Subcutaneous preadipocyte (primary cell): ENCODE results near the gene DQX1. TPM values are rescaled to one million over a fixed set of nuclear protein-coding genes. Genes with fewer than 3 reads are reported as not detected.

Experiments used
- total RNA-seq: library from RNA; depleted of rRNA; stranded (reverse); fragments of >200 nt; gene quantifications from 2 replicates; pipeline ENCODE4 v1.2.3, GENCODE V29; 2012

DQX1 gene, protein sequence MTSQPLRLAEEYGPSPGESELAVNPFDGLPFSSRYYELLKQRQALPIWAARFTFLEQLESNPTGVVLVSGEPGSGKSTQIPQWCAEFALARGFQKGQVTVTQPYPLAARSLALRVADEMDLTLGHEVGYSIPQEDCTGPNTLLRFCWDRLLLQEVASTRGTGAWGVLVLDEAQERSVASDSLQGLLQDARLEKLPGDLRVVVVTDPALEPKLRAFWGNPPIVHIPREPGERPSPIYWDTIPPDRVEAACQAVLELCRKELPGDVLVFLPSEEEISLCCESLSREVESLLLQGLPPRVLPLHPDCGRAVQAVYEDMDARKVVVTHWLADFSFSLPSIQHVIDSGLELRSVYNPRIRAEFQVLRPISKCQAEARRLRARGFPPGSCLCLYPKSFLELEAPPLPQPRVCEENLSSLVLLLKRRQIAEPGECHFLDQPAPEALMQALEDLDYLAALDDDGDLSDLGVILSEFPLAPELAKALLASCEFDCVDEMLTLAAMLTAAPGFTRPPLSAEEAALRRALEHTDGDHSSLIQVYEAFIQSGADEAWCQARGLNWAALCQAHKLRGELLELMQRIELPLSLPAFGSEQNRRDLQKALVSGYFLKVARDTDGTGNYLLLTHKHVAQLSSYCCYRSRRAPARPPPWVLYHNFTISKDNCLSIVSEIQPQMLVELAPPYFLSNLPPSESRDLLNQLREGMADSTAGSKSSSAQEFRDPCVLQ
- total RNA-seq: not detected in 2 replicates

DNA sequence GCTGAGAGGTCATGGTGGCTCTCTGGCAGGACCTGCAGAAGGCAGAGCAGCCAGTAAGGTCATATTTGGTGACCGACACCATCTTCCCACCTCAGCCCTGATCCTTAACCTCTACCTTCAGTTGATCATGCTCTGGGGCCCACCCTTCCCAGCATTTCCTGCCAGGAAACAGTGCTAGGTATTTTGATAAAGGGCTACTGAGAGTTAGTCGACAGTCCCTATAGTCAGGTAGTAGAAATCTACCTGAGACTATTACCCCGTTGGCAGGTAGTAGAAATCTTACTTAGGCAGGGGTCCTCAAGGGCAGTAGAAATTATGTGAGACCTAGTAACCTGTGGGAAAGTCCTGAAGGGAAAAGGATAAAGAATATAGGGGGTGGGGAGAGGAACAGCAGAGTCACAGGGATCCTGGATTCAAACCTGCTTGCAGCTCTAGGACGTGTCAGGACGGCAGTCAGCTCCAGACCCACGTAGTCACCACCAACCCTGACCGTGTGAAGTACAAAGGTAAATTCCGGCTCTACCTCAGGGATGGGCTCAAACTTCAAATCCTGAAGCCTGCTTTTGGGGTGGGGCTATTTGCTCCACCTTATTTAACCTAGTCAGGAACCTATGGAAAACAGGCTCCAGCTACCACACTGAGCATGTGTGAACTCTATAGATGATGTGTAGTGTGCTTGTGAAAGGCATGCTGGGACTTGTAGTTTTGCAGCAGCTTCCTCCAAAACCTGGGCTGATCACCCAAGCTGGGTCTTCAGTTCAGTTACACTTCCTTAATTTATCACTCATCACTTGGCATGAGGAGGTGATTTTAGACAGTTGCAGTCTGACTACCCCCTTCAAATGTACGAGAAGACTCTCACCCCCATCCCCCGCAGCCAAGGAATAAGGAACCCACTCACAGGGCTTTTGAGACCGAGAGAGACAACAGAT, at the start of gene DQX1:
TSS of gene DQX1 (minus strand) at position 515 of the 932 bp plus-strand sequence. CDS start at position 13, 502 bp downstream.

DNA sequence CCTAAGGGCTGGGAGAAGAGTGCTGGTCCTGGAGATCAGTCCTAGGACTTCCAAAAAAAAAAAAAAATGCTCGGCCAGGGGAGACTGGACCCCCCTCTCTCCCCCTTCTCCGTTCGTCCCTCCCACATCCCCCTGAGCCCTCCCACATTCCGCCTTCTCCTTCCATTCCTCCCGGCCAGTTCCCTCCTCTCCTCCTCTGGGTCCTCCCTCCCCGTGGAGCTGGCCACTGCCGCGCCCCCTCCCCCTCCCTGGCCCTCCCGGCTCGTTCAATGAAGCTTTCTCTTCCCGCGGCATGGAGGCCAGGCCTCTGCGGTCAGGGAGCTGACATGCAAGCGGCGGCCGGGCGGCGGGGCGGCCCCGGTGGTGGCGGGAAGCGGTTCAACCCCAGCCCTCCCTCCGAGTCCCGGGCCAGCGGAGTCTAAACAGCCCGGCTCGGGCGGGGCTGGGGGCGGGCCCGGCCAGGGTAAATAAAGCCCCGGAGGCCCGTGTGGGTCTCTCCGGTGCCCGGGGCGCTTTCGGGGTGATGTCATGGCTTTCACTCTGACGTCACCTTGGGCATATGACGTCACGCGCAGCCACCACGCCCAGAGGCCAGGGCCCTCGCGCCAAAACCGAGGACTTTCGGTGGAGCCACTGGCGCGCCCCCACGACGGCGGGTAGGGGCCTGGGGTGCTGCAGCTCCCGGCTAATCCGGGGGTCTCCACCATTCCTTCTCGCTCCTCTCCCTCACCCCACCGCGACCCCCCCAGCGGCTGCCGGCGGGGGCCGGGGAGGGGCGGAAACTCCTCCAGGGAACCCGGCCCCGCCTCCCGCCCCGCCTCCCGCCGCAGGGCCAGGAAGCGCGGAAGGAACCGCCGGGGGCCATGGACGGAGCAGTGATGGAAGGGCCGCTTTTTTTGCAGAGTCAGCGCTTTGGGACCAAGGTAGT, 28.1 kb upstream of the DQX1 start, which contains the start of the genes DOK1 and LOXL3:
TSS of gene DOK1 (plus strand) at position 829 of the 928 bp plus-strand sequence. CDS start at position 864, 35 bp downstream.
TSS of gene LOXL3 (minus strand) at position 51 of the 928 bp plus-strand sequence. CDS start 1,308 bp downstream, outside the sequence.

DNA sequence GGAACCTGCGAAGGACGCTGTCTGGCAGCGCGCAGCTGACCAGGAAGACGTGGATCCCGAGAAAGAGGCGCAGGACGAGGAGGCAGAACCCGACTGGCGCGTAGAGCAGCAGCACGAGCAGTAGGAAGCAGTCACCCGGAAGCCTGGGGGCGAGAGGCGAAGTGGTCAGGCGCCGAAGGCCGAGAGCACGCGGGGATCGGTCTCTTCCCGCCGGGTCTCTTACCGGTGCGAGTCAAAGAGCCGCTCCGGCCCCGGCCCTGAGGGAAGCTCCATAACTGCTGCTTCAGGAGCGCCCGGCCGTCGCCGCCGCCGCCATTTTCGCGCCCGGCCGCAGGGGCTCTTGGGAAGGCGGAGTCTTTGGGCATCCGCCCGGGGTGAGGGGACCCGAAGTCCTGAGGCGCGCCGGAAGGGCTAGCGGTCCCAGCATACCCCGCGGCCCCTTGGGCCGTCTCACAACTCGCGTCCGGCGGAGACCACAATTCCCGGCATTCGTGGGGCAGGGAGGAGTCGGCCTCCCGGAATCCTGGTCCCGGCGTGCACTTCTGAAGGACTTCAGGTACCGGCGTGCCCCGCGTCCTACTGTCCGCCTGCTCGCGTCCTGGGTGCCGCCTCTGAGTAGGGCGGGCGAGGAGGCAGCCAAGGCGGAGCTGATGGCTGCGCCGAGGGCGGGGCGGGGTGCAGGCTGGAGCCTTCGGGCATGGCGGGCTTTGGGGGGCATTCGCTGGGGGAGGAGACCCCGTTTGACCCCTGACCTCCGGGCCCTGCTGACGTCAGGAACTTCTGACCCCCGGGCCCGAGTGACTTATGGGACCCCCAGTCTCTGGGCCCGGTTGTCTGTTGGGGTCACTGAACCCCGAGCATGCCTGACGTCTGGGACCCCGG, 3.6 kb upstream of the DQX1 start, which contains the start of the genes AUP1 and HTRA2:
TSS of gene AUP1 (minus strand) at position 350 of the 882 bp plus-strand sequence. CDS start at position 273, 77 bp downstream.
TSS of gene HTRA2 (plus strand) at position 577 of the 882 bp plus-strand sequence. CDS start at position 651, 74 bp downstream.

GRCh38 chr2:74514368-74515270, 11.4 kb downstream of the DQX1 start, which contains the start of gene TLX2:
Gene TLX2 (plus strand): TSS chr2:74514450. CDS start chr2:74514807, 357 bp downstream.

DNA sequence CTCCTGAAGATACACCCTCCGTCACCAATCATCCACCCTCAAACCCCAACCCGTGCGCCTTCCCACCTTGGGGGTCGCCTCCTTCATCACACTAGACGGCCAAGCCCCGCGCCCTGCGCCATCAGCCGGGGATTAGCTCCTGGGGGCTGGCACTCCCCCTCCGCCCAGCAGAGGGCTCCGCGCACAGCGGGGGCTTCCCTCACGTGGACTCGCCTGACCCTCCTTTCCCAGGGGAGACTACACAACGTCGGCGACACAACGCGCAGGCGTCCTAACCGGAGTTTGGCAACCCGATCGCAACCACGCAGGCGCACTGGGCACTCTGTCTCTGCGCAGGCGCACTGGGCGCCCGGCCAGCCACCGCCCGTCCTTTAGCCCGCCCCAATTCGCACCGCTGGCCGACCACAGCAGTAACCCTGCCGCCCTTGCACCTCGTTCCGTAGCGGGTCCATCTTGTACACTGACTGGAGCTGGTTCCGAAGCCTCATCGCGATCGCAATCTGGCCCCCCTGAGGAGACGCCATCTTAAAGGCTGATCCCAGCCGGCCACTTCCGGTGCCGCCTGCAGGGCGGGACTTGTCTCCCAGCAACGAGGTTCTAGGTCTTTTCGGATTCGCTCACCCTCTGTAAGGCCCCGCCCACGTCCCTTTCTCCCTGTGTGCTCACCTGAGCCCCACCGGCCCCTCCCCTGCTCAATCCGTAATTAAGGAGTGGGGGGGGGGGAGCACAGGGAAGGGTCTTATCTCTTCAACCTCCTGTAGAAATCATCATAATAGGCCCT, 18.7 kb downstream of the DQX1 start, which contains the start of gene PCGF1:
TSS of gene PCGF1 (minus strand) at position 551 of the 781 bp plus-strand sequence. CDS start at position 524, 27 bp downstream.

DNA sequence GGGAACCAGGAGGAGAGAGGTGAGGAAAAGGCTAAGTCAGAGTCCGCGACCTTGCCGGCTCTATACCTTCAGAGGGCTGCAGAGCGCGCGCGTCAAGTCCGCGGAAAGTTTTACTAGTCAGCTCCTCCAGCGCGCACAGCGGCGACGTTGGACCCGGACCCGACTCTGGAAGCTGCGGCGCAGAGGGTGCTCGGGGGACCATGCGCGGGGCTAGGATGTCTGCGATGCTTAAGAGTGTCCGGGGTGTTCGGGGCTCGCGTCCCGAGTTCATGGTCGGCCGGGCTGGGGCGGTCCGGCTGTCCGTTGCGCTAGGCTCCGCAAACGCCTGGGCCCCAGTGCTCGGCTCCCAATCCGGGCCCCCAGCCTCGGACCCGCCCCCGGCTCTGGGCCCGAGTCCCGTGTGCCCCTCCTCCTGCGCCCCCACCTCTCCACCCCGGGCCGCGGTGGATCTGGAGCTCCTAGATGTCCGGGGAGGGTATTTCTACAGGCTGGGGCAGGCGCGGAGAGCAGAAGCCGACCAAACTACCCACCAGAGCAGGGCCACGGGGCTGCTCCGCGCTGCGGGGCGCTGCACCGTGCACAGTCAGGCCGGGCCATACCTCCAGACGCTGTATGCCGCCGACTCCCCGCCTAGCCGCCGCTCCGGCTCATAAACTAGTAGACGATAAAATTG, 26.6 kb downstream of the DQX1 start, which contains the start of gene LBX2:
TSS of gene LBX2 (minus strand) at position 337 of the 673 bp plus-strand sequence. CDS start at position 271, 66 bp downstream.

GRCh38 chr2:74482801-74483674, 43.0 kb downstream of the DQX1 start, which contains the start of the genes CCDC142 and TTC31:
Gene CCDC142 (minus strand): TSS chr2:74482998. CDS start chr2:74482837, 161 bp downstream.
Gene TTC31 (plus strand): TSS chr2:74483081. CDS start chr2:74483096, 15 bp downstream.

DNA sequence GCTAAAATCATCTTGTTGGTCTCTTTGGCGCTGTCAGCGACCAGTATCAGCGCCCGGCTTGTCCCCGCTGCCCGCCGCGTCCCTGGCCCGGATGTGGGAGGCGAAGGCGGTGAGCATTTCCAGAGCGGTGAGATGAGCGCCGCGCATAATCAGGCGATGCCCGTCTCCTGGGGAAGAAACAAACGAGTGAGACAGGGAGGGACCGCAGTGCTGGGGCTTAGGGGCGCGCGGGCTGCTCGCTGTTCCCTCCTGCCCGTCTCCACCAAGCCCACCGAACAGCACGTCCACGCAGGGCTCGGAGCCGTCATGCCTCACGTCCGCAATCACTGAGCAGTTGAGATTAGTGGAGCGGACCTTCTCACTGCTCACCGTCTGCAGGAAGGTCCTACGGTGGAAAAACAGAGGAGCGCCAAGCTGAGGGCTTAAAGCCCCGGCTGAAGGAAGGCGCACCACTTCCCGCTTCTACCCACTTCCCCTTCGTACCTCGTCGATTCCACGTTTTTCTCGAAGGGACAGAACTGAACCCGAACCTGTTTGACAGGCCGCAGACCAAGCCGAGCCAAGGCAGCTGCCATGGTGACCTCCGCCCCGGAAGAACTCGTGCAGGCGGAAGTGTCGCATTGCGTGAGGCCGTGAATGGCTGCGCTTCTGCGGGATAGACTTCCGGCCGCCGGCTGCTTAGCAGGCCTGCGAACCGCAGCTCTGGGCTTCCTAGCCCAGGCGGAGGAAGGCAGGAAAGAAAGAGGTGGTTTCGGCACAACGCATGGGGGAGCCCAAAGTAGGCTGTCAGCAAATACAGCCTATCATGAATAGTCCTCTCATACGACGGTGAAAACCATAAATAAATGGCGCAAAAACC, 53.7 kb downstream of the DQX1 start, which contains the start of gene MRPL53:
TSS of gene MRPL53 (minus strand) at position 595 of the 859 bp plus-strand sequence. CDS start at position 575, 20 bp downstream.

Other genes with a start within 250 kb of the DQX1 start
- under 0.01 and 1.5 TPM in 2 replicates for gene SLC4A5, start 182.8 kb downstream of the DQX1 start, total RNA-seq
- 108 and 112 TPM in 2 replicates for gene DCTN1, start 145.9 kb downstream of the DQX1 start, total RNA-seq
- 0.98 and 1.1 TPM in 2 replicates for gene C2orf81, start 104.6 kb downstream of the DQX1 start, total RNA-seq
- gene WDR54, start 104.5 kb downstream of the DQX1 start, total RNA-seq: 71.7 and 76.4 TPM in 2 replicates
- gene RTKN, start 84.3 kb downstream of the DQX1 start, total RNA-seq: 9.6 and 11.0 TPM in 2 replicates
- 11.4 and 11.5 TPM in 2 replicates for gene INO80B, start 71.1 kb downstream of the DQX1 start, total RNA-seq
- 22.0 and 25.6 TPM in 2 replicates for gene WBP1, start 67.8 kb downstream of the DQX1 start, total RNA-seq
- gene MOGS, start 60.8 kb downstream of the DQX1 start, total RNA-seq: 31.2 and 48.1 TPM in 2 replicates
- gene MRPL53, start 53.6 kb downstream of the DQX1 start, total RNA-seq: 19.9 and 30.9 TPM in 2 replicates
- gene CCDC142, start 43.2 kb downstream of the DQX1 start, total RNA-seq: 22.4 and 34.0 TPM in 2 replicates
- 12.9 and 16.0 TPM in 2 replicates for gene TTC31, start 43.1 kb downstream of the DQX1 start, total RNA-seq
- gene LBX2, start 26.6 kb downstream of the DQX1 start, total RNA-seq: 3.3 and 3.9 TPM in 2 replicates
- gene PCGF1, start 18.5 kb downstream of the DQX1 start, total RNA-seq: 16.2 and 22.4 TPM in 2 replicates
- under 0.01 TPM in 1 of 2 replicates, not detected in the other for gene TLX2, start 11.8 kb downstream of the DQX1 start, total RNA-seq
- gene AUP1, start 3.5 kb upstream of the DQX1 start, total RNA-seq: 103 and 105 TPM in 2 replicates
- gene HTRA2, start 3.7 kb upstream of the DQX1 start, total RNA-seq: 48.5 and 52.8 TPM in 2 replicates
- 2.2 and 3.7 TPM in 2 replicates for gene LOXL3, start 27.7 kb upstream of the DQX1 start, total RNA-seq
- 14.7 and 15.6 TPM in 2 replicates for gene DOK1, start 28.5 kb upstream of the DQX1 start, total RNA-seq
- gene M1AP, start 122.1 kb upstream of the DQX1 start, total RNA-seq: not detected in 2 replicates
- gene SEMA4F, start 128.0 kb upstream of the DQX1 start, total RNA-seq: 2.9 and 3.3 TPM in 2 replicates